HL-60 (cell line): Measurements from ENCODE around the gene SORCS2.

Experiments used
- GABPA ChIP-seq: IDR thresholded peaks from 2 replicates; pipeline ENCODE4 v1.6.1; 2012; ENCODE audit warnings: low read depth
- POLR2AphosphoS5 ChIP-seq: IDR thresholded peaks from 2 replicates; pipeline ENCODE4 v1.6.1; 2012; ENCODE audit warnings: low read depth
- TF ChIP-seq, protein P1 (sequence below): IDR thresholded peaks from one replicate; pipeline ENCODE4 v1.5.1; 2011; ENCODE audit warnings: low read length, control low read depth, inconsistent platforms; ENCODE audit not compliant: insufficient read depth

DNA sequence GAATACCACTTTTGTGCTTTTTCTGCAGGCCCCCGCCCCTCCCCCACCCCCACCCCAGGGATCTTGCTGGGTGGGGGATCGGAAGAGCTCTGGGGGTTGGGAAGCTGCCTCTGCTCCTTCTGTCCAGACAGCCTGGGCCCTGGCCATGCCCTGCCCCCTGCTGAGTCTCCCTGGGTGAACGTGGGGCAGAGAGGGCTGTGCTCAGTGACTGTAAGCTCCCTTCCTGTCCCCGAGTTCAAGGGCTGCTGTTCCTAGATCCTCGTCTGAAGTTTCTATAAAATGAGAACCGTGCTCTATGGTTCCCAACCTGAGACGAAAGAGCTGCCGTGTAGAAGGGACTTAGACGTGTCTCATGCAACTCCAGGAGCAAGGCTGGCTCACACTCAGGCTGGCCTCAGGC, 105.0 kb downstream of the SORCS2 start:
- no peak for TF ChIP-seq GABPA
- TF ChIP-seq, protein P1, sequence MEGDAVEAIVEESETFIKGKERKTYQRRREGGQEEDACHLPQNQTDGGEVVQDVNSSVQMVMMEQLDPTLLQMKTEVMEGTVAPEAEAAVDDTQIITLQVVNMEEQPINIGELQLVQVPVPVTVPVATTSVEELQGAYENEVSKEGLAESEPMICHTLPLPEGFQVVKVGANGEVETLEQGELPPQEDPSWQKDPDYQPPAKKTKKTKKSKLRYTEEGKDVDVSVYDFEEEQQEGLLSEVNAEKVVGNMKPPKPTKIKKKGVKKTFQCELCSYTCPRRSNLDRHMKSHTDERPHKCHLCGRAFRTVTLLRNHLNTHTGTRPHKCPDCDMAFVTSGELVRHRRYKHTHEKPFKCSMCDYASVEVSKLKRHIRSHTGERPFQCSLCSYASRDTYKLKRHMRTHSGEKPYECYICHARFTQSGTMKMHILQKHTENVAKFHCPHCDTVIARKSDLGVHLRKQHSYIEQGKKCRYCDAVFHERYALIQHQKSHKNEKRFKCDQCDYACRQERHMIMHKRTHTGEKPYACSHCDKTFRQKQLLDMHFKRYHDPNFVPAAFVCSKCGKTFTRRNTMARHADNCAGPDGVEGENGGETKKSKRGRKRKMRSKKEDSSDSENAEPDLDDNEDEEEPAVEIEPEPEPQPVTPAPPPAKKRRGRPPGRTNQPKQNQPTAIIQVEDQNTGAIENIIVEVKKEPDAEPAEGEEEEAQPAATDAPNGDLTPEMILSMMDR: no peak
- no peak for TF ChIP-seq POLR2AphosphoS5
